ENCODE results near the gene RAB5B. TPM values are rescaled to one million over a fixed set of nuclear protein-coding genes. Genes with fewer than 3 reads are reported as not detected.

Gene RAB5B
- total RNA-seq, 1 experiment from 2014 or later, result 48.4 TPM

DNA sequence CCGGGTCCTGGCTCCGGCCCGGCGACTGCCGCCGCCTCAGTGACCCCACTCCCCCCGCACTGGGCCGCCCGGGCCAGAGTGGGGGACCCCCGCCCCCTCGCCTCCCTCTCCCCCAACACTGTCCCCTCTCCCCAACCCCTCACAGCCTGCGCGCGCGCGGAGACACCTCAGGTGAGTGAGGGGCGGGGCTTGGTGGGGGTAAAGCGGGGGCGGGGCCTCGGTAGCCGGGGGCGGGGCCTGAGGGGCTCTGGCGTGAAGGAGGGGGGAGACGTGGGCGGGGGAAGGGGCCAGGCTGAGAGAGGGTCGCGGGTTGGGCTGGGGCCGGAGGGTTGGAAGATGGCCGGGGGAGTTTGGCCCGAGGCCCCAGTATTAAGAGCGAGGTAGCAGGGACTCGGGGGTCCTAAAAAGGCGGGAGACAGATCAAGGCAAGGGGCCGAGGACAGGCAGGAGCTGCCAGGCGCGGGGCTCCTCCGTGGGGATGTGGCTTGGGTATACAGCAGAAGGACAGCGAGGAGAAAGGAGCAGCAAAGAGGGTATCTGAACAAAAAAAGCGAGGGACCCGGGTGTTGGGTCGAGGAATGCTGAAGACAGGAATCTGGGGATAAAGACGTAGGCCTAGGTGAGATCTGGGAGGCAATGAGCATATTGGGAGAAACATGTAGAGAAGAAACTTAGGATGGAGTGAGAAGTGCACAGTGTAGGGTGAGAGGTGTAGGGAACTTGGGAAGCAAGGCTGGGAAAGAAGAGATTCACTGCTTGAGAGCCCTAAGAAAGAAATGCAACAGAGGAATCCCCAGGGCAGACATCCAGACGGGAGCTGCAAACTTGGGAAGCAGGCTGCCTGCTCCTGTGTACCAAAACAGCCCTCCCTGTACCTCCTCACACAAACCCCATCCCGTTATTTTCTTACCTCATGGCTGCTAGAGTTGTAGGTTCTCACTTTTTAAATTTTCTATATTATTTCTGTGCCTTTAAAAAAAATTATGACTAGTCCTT, 34.0 kb downstream of the RAB5B start:
- peak overlapping the region; percentile 9 for H4K5ac ChIP-seq (ENCODE audit: insufficient read length, low read depth, low read length)
- no peaks in the 10 kb centered on the region for H4K20me1 ChIP-seq (ENCODE audit: control insufficient read depth, insufficient read depth, insufficient read length)
- WGBS (ENCODE audit: extremely low coverage, insufficient read length, low lambda C conversion rate), result no CpG with 5 or more reads among the region's 44 CpGs
- Mint-ChIP-seq H3K4me1 (peaks cover 8 to 15% of the 10 kb centered on the region in 2 experiments), H3K27me3 (ENCODE audit: low read depth) (no peaks in the 10 kb centered on the region), H3K36me3 (ENCODE audit: insufficient read depth in 1 of 3, low read depth in 3 of 3) (peaks cover 11 to 27% (median 20%) of the 10 kb centered on the region in 3 experiments), H3K4me3 (peak overlapping the region; percentile 75 to 89), H3K9me3 (no peaks in the 10 kb centered on the region), H3K27ac (peak overlapping the region; percentile 77 to 95 (median 95))
- no peaks in the 10 kb centered on the region for H3K79me1 ChIP-seq (ENCODE audit: insufficient read depth, low read depth, low read length, poor library complexity, severe bottlenecking)
- H4K8ac ChIP-seq (replicated peaks; ENCODE audit: insufficient read length, low read depth, low read length), result no peak overlapping the region
- no peaks in the 10 kb centered on the region for H3K27me3 ChIP-seq (ENCODE audit: insufficient read depth, low read length)
- H3K4me2 ChIP-seq (ENCODE audit: insufficient read depth, insufficient read length, low read length), result peak overlapping the region; percentile 97
- H3K27ac ChIP-seq (ENCODE audit: insufficient read length, low read depth, low read length), result no peak overlapping the region
- peak overlapping the region; percentile 96 for H3K14ac ChIP-seq (ENCODE audit: insufficient read depth, low read length)
- H3K4ac ChIP-seq (ENCODE audit: low read depth, low read length), result no peak overlapping the region
- H2BK5ac ChIP-seq (ENCODE audit: insufficient read length, low read length), result no peak overlapping the region
- no peak overlapping the region for H2BK12ac ChIP-seq (ENCODE audit: insufficient read length, low read depth, low read length)
- peak overlapping the region; percentile 87 for H3K9ac ChIP-seq (ENCODE audit: extremely low read depth, insufficient read length, low read length)
- H3K23me2 ChIP-seq (ENCODE audit: insufficient read length, low read depth, low read length, poor library complexity, severe bottlenecking), result peaks cover 7% of the 10 kb centered on the region
- H3K23ac ChIP-seq (ENCODE audit: insufficient read length, low read depth, low read length), result no peak overlapping the region
- H2BK15ac ChIP-seq (ENCODE audit: low read depth, low read length), result no peak overlapping the region
- H3K4me1 ChIP-seq (ENCODE audit: insufficient read depth, low read length), result no peaks in the 10 kb centered on the region
- peak overlapping the region; percentile 89 for H3K18ac ChIP-seq (ENCODE audit: insufficient read length, low read depth, low read length)
- peak; percentile 91 for DNase-seq
- H3K9me3 ChIP-seq (ENCODE audit: control insufficient read depth, low read depth, low read length), result no peaks in the 10 kb centered on the region
- H3T11ph ChIP-seq (ENCODE audit: low read length), result peak overlapping the region; percentile 71
- TF ChIP-seq, protein P1, sequence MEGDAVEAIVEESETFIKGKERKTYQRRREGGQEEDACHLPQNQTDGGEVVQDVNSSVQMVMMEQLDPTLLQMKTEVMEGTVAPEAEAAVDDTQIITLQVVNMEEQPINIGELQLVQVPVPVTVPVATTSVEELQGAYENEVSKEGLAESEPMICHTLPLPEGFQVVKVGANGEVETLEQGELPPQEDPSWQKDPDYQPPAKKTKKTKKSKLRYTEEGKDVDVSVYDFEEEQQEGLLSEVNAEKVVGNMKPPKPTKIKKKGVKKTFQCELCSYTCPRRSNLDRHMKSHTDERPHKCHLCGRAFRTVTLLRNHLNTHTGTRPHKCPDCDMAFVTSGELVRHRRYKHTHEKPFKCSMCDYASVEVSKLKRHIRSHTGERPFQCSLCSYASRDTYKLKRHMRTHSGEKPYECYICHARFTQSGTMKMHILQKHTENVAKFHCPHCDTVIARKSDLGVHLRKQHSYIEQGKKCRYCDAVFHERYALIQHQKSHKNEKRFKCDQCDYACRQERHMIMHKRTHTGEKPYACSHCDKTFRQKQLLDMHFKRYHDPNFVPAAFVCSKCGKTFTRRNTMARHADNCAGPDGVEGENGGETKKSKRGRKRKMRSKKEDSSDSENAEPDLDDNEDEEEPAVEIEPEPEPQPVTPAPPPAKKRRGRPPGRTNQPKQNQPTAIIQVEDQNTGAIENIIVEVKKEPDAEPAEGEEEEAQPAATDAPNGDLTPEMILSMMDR (conservative IDR thresholded peaks at IDR 0.05), result no peak
- no peaks in the 10 kb centered on the region for H3K79me2 ChIP-seq (ENCODE audit: insufficient read depth, low read length)
- no peak overlapping the region for H2BK120ac ChIP-seq (ENCODE audit: low read depth, low read length, poor library complexity, severe bottlenecking)
- peak overlapping the region; percentile 65 for H2AFZ ChIP-seq (ENCODE audit: low read length)
- H2AK5ac ChIP-seq (ENCODE audit: insufficient read length, low read length), result no peak overlapping the region
- H3K56ac ChIP-seq (ENCODE audit: insufficient read length, low read depth, low read length), result no peak overlapping the region
- no peak overlapping the region for H4K91ac ChIP-seq (ENCODE audit: insufficient read length, low read depth, low read length)
- no peak overlapping the region for H2BK20ac ChIP-seq (ENCODE audit: low read depth, low read length, poor library complexity, severe bottlenecking)
